Activated effector memory CD4-positive, alpha-beta T cell treated with anti-CD3 and anti-CD28 coated beads, Interleukin-2, amount 50 U/mL, for 16 hours (primary cell): Measurements from ENCODE around the gene ERCC1.

Source experiments
- DNase-seq: peaks from one replicate; pipeline ENCODE4 v3.0.0-alpha.2; 2020

Gene ERCC1

DNA sequence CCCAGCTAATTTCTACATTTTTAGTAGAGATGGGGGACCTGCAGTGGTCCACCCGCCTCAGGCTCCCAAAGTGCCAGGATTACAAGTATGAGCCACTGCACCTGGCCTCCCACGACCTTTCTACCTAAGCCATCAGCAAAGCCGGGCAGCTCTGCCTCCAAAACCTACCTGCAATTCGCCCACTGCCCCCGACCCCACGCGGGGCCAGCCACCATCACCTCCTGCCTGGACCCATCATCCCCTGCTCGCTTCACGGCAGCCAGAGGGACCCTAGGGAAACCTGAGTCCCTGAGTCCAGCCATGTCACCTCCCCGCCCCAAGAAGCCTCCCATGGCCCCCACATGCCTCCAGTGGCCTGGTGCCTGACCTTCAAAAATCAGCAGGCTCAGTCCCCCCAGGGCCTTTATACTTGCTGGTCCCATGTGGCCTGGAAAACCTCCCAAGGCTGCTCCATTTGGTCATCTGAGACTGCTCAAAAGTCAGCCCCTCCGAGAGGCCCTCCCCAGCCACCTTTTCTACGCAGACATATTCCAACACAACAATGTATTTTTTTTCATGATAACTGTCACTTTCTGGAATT lies 65.4 kb downstream of the ERCC1 start:
- no peak for DNase-seq

DNA sequence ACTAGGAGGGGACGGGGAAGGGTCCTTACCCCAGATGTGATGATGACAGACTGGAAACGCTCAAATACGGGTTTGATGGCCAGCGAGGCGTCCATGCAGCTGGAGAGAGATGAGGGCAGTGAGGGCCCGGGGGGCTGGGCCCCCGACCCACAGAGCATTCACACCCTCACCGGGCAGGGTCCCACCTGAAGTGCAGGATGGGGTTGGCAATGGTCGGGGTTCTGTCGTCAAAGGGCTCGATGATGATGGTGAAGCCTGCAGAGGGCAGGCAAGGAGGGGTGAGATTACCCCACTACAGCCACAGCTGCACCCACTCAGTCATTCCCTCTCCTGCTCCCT lies 66.3 kb downstream of the ERCC1 start:
- no peak for DNase-seq
